Activated effector memory CD4-positive, alpha-beta T cell treated with anti-CD3 and anti-CD28 coated beads, Interleukin-2, amount 50 U/mL, for 16 hours (primary cell): ENCODE measurements around the gene MTURN.
"Not testable (repeated sequence)": the region's sequence is repeated elsewhere in the genome, so short reads cannot be mapped to it uniquely, and the experiment has no call there.

ENCODE experiments used
- DNase-seq: peaks from one replicate; pipeline ENCODE4 v3.0.0-alpha.2; 2020

The MTURN gene

GRCh38 chr7:30181736-30182522, 47.1 kb downstream of the MTURN start:
- no peak for DNase-seq

GRCh38 chr7:30182814-30183213, 48.0 kb downstream of the MTURN start:
- no peak for DNase-seq

GRCh38 chr7:30183749-30184369, 49.1 kb downstream of the MTURN start:
- no peak for DNase-seq

- no peak for DNase-seq
Observed at GRCh38 chr7:30184791-30185487, 50.2 kb downstream of the MTURN start.

GRCh38 chr7:30185496-30185895, 50.7 kb downstream of the MTURN start:
- DNase-seq: no peak

DNA sequence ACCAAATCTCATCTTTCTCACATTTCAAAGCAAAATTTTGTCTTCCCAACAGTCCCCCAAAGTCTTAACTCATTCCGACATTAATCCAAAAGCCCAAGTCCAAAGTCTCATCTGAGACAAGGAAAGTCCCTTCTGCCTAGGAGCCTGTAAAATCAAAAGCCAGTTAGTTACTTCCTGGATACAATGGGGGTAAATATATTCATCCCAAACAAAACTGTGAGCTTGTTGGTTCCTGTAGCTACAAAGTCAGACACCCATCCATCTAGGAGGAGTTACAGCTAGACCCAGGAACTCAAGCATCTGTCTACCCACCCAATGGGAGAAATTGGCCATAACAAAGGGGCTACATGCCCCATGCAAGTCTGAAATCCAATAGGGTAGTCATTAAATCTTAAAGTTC, 51.9 kb downstream of the MTURN start:
- DNase-seq: no peak

DNA sequence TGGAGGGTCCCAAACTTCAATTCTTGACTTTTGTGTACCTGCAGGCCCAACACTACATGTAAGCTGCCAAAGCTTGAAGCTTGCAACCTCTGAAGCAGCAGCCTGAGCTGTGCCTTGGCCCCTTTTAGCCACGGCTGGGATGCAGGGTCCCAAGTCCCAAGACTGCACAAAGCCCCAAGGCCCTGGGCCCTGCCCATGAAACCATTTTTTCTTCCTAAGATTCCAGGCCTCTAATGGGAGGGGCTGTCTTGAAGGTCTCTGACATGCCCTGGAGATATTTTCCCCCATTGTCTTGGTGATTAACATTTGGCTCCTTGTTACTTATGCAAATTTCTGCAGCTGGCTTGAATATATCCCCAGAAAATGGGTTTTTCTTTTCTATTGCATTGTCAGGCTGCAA, 52.7 kb downstream of the MTURN start:
- no peak for DNase-seq

DNA sequence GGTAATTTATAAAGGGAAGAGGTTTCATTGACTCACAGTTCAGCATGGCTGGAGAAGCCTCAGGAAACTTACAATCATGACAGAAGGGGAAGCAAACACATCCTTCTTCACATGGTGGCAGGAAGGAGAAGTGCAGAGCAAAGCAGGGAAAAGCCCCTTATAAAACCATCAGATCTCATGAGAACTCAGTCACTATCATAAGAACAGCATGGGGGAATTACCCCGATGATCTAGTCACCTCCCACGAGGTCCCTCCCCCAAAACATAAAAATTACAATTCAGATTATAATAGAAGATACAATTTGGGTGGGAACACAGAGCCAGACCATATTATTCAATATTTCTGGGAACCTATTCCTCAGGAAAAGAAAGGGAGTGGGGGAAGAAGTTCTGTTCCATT, 53.6 kb downstream of the MTURN start:
- not testable (repeated sequence) for DNase-seq

- DNase-seq: no peak
Observed at GRCh38 chr7:30188811-30189210, 54.0 kb downstream of the MTURN start.

DNA sequence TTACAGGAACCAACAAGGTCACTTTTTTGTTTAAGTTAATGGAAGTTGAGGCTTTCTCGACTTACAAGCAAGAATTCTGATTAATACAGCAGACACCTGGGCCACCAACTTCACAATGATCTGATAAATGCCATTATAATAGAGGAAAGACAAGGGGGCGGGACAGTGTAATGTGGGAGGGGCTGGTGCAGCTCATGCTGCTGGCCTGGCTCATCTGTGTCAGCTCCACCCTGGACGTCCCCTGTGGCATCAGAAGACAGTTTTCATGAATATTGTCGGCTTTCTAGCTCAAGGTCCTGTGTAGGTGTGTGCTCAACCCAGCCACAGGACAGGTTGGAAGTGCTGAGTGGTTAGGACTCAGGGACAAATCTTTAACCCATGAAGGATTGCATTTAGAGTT, 57.0 kb downstream of the MTURN start:
- DNase-seq: no peak

DNA sequence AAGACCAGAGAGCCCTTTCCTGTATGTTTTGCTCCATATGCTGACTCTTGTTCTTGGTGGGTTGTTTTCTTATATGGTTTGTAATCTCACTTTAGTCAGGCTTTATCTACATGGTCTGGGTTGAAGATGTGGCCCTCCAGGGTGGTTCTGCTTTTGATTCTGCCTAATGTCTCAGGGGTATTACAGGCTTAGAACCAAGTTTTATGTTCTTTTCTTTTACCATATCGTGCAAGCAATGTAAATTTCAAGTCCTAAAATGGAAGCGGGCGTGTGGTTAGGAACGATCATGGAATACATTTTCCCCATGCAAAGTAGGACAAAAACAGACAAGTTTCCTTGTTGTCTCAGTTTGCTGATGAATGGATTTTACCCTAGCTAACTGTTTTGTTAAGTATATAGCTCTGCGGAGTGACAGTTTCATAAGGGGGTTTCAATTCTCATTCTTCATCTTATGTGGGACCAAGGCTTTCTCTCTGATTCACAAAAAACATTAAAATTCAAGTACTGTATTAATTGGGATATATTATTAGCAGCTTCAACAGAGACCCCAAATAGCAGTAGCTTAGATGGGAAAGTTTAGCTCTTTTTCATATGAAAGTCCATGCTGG, 58.7 kb downstream of the MTURN start:
- no peak for DNase-seq

DNA sequence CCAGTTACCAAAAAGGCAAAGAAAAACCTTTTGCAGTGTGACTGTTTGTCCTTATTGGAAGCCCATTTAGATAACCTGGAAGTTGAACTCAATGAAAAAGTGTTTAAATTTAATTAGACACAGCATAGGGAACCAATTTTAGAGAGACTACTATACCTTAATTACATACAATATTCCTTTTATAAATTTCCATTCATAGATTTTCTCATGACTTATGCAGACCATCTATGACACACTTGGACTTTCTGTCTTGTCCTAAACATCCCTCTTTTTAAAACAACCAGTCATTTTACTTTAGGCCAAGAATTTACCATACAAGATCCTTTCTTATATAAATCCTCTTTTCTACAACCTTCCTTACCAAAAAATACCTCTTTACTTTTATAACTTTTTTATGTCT, 61.6 kb downstream of the MTURN start:
- DNase-seq: no peak

DNA sequence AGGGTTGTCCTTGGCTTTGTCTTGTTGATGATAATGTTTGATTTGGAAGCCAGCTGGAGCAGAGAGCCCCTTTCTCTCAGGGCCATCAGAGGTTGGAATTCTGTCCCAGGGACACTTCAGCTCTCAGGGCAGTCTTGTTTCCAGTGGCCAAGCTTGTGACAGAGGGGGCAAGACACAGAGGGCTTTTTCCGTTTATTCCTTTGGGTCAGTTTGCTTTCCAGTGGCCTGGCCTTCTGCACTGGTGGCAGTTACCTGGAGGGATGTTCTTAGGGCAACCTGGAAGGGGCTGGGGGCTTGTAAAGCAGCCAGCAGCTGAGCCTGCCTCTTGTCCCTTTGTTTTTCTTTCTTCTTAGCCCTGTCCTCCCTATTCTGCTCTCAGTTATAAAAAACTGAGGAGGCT, 62.7 kb downstream of the MTURN start:
- no peak for DNase-seq

DNA sequence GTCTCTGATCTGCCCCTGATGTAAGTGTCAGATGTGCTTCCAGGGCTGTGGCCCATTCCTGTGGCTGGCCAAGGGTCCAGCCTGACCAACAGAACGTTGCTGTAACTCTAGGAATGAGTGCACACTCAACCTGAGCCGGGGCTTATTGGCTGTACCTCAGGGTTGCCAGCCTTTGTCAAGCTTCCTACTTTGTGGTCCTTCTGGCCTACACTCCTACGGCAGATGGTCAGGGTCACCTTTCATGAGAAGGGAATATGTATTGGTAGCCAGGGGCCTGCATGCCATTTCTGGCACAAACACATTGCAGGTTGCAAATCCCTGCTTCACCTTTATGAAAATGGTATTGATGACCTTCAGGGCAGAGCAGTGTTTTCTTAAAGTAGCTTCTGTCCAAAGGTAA, 64.5 kb downstream of the MTURN start:
- DNase-seq: no peak

DNA sequence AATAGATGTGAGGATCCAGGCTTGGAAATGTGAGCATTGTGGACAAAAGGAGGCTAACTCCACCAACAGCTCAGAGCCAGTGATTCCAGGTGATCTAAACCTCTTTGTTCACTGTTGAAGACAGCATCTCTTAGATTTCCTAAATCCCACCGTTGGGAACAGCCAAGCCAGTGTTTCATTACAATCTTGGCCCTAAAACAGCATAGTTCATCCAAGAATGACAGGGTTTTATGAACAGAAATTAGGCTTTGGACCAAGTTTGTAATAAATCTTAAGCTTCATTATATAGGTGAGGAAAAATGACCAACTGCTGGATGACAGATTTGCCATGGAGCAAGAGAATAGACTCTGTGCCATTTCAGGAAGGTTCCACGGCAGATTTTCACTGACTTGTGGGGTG, 65.8 kb downstream of the MTURN start:
- DNase-seq: no peak

GRCh38 chr7:30201161-30201666, 66.4 kb downstream of the MTURN start:
- DNase-seq: no peak

DNA sequence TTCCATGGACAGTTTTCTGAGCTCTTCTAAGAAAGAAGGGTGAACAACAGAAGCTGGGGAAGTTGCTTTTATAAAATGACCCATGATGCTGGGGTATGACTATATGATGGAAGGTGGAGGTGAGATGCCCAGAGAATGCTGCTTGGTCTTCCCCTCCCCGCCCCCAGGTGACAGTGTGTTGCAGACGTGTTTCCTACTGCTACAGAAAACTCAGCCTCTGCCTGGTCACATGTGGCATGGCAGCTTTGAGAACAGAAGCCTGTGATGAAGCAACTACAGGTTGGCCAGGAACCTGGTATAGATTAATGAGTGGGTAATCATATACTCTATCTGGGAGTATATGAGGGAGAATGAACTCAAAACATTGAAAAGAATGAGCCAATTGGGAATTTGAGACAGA, 67.1 kb downstream of the MTURN start:
- DNase-seq: no peak

GRCh38 chr7:30202671-30203070, 67.9 kb downstream of the MTURN start:
- no peak for DNase-seq

- no peak for DNase-seq
Observed at GRCh38 chr7:30206491-30206890, 71.7 kb downstream of the MTURN start.

DNA sequence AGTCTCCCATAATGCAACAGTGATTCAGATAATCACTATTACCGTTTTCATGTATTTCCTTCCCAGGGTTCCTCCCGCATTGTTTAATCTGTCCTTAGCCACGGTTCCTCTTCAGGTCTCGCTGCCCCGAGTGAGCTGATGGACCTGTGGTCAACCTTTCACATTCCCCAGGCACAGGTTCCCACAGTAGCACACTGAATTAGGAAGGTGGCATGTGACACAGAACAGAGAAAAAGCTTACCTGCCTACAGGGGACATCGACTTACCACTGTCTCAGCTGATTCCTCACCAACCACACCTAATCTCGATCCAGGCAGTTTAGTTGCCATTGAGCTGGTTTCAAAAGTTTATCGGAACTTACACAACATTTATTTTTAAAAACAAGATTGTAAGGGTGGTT, 72.2 kb downstream of the MTURN start:
- no peak for DNase-seq

- no peak for DNase-seq
Observed at GRCh38 chr7:30207376-30207775, 72.6 kb downstream of the MTURN start.

DNA sequence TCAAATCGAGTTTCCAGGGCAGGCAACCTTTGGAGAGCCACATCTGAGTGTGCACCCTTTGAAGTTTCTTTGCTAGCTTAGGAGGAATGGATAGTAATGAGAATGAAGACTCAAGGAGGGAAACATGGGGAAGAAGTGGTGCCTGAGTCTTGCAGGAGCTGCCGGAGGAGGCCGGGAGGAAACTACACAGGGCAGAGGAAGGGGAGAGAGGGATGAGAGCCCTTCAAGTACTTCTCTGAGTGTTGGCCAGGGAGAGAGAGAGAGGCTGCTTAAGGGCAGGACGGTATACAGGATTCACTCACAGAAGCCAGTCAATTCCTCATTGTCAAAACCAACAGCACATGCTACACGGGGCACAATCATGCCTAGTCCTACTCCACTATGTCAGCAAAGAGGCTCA, 75.2 kb downstream of the MTURN start:
- no peak for DNase-seq
